NCI-H2107 treated with DMSO at 0.1 percent for 48 hours (cell line): Measurements from ENCODE around the gene ACO1.
"Not testable (repeated sequence)": the region's sequence is repeated elsewhere in the genome, so short reads cannot be mapped to it uniquely, and the experiment has no call there.

Experiments
- DNase-seq: peaks from one replicate; lab custom pipeline; 2025; ENCODE audit not compliant: unreplicated experiment; lab: John Stamatoyannopoulos, UW

Gene ACO1

GRCh38 chr9:32384364-32385151 is at the start of gene ACO1:
ACO1 (plus strand) TSS chr9:32384643; CDS start chr9:32405507, 20,864 bp downstream.
- DNase-seq, result peak; percentile 56

GRCh38 chr9:32334916-32335895 is 49.2 kb upstream of the ACO1 start:
- no peak for DNase-seq

GRCh38 chr9:32339424-32339823 is 45.0 kb upstream of the ACO1 start:
- no peak for DNase-seq

GRCh38 chr9:32340361-32340760 is 44.1 kb upstream of the ACO1 start:
- no peak for DNase-seq

GRCh38 chr9:32344551-32345182 is 39.8 kb upstream of the ACO1 start:
- no peak for DNase-seq

- no peak for DNase-seq
Observed at GRCh38 chr9:32345243-32345642, 39.2 kb upstream of the ACO1 start.

- no peak for DNase-seq
Observed at GRCh38 chr9:32347571-32347970, 36.9 kb upstream of the ACO1 start.

GRCh38 chr9:32348106-32348695 is 36.2 kb upstream of the ACO1 start:
- DNase-seq, result no peak

- DNase-seq, result no peak
Observed at GRCh38 chr9:32349013-32349412, 35.4 kb upstream of the ACO1 start.

- no peak for DNase-seq
Observed at GRCh38 chr9:32350682-32351081, 33.8 kb upstream of the ACO1 start.

- no peak for DNase-seq
Observed at GRCh38 chr9:32351845-32352244, 32.6 kb upstream of the ACO1 start.

GRCh38 chr9:32353476-32353875 is 31.0 kb upstream of the ACO1 start:
- not testable (repeated sequence) for DNase-seq

GRCh38 chr9:32359452-32359851 is 25.0 kb upstream of the ACO1 start:
- no peak for DNase-seq

GRCh38 chr9:32360983-32361673 is 23.3 kb upstream of the ACO1 start:
- DNase-seq, result no peak

- DNase-seq, result no peak
Observed at GRCh38 chr9:32371279-32371678, 13.2 kb upstream of the ACO1 start.

GRCh38 chr9:32371679-32372078 is 12.8 kb upstream of the ACO1 start:
- DNase-seq, result no peak

GRCh38 chr9:32376285-32376684 is 8.2 kb upstream of the ACO1 start:
- DNase-seq, result no peak

- peak; percentile 53 for DNase-seq
Observed at GRCh38 chr9:32378496-32378895, 5.9 kb upstream of the ACO1 start.

GRCh38 chr9:32378993-32379729 is 5.3 kb upstream of the ACO1 start:
- DNase-seq, result peak; percentile 60

GRCh38 chr9:32380944-32381343 is 3.5 kb upstream of the ACO1 start:
- DNase-seq, result no peak
